ENCODE results near the gene MRPS18A. TPM values are rescaled to one million over a fixed set of nuclear protein-coding genes. Genes with fewer than 3 reads are reported as not detected.

Gene MRPS18A
- total and polyA plus RNA-seq, 2 of the 13 experiments (the other 11 are each of a cell fraction or from before 2014, with no cell fraction given) = 87.8 to 89.1 TPM

DNA sequence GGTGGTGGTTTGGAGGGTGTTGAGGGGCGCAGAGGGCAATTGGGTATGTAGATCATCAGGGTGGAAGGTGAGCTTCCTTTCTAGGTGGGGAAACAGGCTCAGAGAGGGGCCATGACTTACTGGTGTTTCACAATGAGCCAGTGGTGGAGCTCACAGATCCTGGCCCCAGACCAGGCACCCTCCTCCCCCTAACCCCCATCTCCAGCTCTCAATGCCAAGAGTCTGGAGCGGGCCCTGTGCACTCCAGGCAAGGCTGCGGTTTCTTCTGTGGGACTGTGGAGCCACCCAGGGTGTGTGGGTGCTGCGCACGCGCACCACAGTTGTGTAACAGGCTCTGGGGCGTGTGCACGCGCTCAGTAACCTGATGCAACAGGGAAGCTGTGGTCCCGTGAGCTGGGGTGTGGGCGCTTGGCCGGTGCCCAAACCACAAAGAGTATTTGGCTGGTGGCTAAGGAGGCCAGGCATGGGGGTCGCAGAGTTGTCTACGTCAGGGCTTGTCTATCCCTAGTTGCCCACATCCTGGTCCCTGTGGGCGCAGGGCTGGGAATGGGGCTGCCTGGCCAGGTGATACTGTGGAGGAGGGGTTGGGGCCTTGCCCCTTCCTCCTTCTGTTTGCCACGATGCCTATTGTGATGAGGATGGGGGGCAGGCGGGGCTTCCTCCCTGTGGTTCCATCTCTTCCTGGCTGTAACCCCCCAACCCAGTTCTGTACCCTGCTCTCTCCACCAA lies 37.5 kb upstream of the MRPS18A start (continued):
- TF ChIP-seq POLR2AphosphoS5 (IDR thresholded peaks at IDR 0.05; ENCODE audit: low read depth, low read length) (no peak; the same call in 1 of the 2 replicates), FOXA1 (IDR thresholded peaks at IDR 0.05) (no peak), FOXA1 (CRISPR knock-in tag; IDR thresholded peaks at IDR 0.05) (peak; percentile 89), MIER3 (CRISPR knock-in tag; IDR thresholded peaks at IDR 0.05; ENCODE audit: borderline replicate concordance) (peak; percentile 41; the same call in 1 of the 2 replicates), ZNF446 (CRISPR knock-in tag; IDR thresholded peaks at IDR 0.05) (no peak), ZNF839 (CRISPR knock-in tag; IDR thresholded peaks at IDR 0.05; ENCODE audit: borderline replicate concordance) (peak; percentile 91; the same call in 1 of the 2 replicates), SP4 (CRISPR knock-in tag; IDR thresholded peaks at IDR 0.05) (0 out of 2 replicates have a peak, but pooled peaks have one; percentile 30), CCAR2 (optimal IDR thresholded peaks at IDR 0.05; ENCODE audit: low read depth, low read length) (no peak), ZBTB7A (CRISPR knock-in tag; IDR thresholded peaks at IDR 0.05) (peak; percentile 92; the same call in 1 of the 2 replicates), IKZF4 (CRISPR knock-in tag; IDR thresholded peaks at IDR 0.05; ENCODE audit: borderline replicate concordance, low read depth, not compliant biosample characterization) (peak; percentile 32), SAP130 (CRISPR knock-in tag; IDR thresholded peaks at IDR 0.05; ENCODE audit: low read depth) (peak; percentile 87), SKI (IDR thresholded peaks at IDR 0.05; ENCODE audit: partially characterized antibody) (no peak), TAF1 (CRISPR knock-in tag; IDR thresholded peaks at IDR 0.05) (peak; percentile 58; the same call in 1 of the 2 replicates), ZNF331 (CRISPR knock-in tag; IDR thresholded peaks at IDR 0.05) (peak; percentile 89), RXRA (CRISPR knock-in tag; IDR thresholded peaks at IDR 0.05) (peak; percentile 75), ZBTB20 (CRISPR knock-in tag; IDR thresholded peaks at IDR 0.05; ENCODE audit: borderline replicate concordance, low read depth) (0 out of 2 replicates have a peak, but pooled peaks have one; percentile 7), ZSCAN9 (CRISPR knock-in tag; IDR thresholded peaks at IDR 0.05; ENCODE audit: borderline replicate concordance) (peak; percentile 78), PCBP1 (IDR thresholded peaks at IDR 0.05; ENCODE audit: borderline replicate concordance, low read depth, low read length) (peak; percentile 54; the same call in 1 of the 2 replicates), ZNF891 (CRISPR knock-in tag; IDR thresholded peaks at IDR 0.05) (peak; percentile 87), FOXO1 (CRISPR knock-in tag; IDR thresholded peaks at IDR 0.05) (peak; percentile 76; the same call in 1 of the 2 replicates)
- TF ChIP-seq, protein P1, sequence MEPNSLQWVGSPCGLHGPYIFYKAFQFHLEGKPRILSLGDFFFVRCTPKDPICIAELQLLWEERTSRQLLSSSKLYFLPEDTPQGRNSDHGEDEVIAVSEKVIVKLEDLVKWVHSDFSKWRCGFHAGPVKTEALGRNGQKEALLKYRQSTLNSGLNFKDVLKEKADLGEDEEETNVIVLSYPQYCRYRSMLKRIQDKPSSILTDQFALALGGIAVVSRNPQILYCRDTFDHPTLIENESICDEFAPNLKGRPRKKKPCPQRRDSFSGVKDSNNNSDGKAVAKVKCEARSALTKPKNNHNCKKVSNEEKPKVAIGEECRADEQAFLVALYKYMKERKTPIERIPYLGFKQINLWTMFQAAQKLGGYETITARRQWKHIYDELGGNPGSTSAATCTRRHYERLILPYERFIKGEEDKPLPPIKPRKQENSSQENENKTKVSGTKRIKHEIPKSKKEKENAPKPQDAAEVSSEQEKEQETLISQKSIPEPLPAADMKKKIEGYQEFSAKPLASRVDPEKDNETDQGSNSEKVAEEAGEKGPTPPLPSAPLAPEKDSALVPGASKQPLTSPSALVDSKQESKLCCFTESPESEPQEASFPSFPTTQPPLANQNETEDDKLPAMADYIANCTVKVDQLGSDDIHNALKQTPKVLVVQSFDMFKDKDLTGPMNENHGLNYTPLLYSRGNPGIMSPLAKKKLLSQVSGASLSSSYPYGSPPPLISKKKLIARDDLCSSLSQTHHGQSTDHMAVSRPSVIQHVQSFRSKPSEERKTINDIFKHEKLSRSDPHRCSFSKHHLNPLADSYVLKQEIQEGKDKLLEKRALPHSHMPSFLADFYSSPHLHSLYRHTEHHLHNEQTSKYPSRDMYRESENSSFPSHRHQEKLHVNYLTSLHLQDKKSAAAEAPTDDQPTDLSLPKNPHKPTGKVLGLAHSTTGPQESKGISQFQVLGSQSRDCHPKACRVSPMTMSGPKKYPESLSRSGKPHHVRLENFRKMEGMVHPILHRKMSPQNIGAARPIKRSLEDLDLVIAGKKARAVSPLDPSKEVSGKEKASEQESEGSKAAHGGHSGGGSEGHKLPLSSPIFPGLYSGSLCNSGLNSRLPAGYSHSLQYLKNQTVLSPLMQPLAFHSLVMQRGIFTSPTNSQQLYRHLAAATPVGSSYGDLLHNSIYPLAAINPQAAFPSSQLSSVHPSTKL (CRISPR knock-in tag; IDR thresholded peaks at IDR 0.05) = peak; percentile 90
- TF ChIP-seq, protein P2, sequence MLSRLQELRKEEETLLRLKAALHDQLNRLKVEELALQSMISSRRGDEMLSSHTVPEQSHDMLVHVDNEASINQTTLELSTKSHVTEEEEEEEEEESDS (CRISPR knock-in tag; IDR thresholded peaks at IDR 0.05; ENCODE audit: borderline replicate concordance) = no peak
- TF ChIP-seq, protein P3, sequence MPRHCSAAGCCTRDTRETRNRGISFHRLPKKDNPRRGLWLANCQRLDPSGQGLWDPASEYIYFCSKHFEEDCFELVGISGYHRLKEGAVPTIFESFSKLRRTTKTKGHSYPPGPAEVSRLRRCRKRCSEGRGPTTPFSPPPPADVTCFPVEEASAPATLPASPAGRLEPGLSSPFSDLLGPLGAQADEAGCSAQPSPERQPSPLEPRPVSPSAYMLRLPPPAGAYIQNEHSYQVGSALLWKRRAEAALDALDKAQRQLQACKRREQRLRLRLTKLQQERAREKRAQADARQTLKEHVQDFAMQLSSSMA (CRISPR knock-in tag; IDR thresholded peaks at IDR 0.05) = no peak
- TF ChIP-seq, protein P4, sequence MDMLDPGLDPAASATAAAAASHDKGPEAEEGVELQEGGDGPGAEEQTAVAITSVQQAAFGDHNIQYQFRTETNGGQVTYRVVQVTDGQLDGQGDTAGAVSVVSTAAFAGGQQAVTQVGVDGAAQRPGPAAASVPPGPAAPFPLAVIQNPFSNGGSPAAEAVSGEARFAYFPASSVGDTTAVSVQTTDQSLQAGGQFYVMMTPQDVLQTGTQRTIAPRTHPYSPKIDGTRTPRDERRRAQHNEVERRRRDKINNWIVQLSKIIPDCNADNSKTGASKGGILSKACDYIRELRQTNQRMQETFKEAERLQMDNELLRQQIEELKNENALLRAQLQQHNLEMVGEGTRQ (IDR thresholded peaks at IDR 0.05; ENCODE audit: low read depth, low read length) = no peak
- TF ChIP-seq, protein P4 (CRISPR knock-in tag; IDR thresholded peaks at IDR 0.05; ENCODE audit: borderline replicate concordance) = peak; percentile 13; the same call in 1 of the 2 replicates

Measured in HepG2 (cell line).